A549 (cell line): ENCODE data around the gene ZNF541. TPM values are rescaled to one million over a fixed set of nuclear protein-coding genes. Genes with fewer than 3 reads are reported as not detected.

ENCODE experiments used
- ATAC-seq, 2 experiments: fragments of 200-7000 bp in 1 of 2; fragments of >200 bp in 1 of 2; cut with Nextera tagmentation in 1 of 2; cut with Tn5 transposase in 1 of 2; 3 replicates each; pipeline versions ENCODE4 v1.8.0 to v1.9.1; 2018 to 2020; ENCODE audit warnings: mild to moderate bottlenecking in 1 of 2, moderate library complexity in 1 of 2
- CTCF ChIA-PET: fragments of 300-600 bp; sonication (Branson Sonifier 250); formaldehyde crosslinking; extraction: SDS; loops from one replicate; lab custom pipeline; 2021; ENCODE audit warnings: antibody characterized with exemption, inconsistent platforms; lab: Yijun Ruan, JAX
- POLR2A ChIA-PET: fragments of 350-600 bp; formaldehyde crosslinking; extraction: SDS; loops from one replicate; lab custom pipeline; 2021; ENCODE audit warnings: antibody characterized with exemption, inconsistent platforms; lab: Yijun Ruan, JAX
- DNase-seq, 2 experiments: peaks; one replicate each; pipeline versions ENCODE4 v3.0.0 to v3.0.0-alpha.2; 2011 to 2016; ENCODE audit warnings: low read depth in 1 of 2, low spot score in 1 of 2
- FAIRE-seq: peaks from 2 replicates; lab custom pipeline; 2011; peaks lifted over from hg19 to GRCh38; lab: Jason Lieb, UNC
- H3K27ac ChIP-seq, 2 experiments: fragments of >200 bp; sonication (Bioruptor Twin); formaldehyde crosslinking; 3 replicates each; pipeline ENCODE4 v1.5.1; 2016 to 2017
- H3K4me1 ChIP-seq: fragments of >200 bp; sonication (Bioruptor Twin); formaldehyde crosslinking; 3 replicates; pipeline ENCODE4 v1.6.1; 2016
- H3K4me2 ChIP-seq: fragments of >200 bp; sonication (Bioruptor Twin); formaldehyde crosslinking; 3 replicates; pipeline ENCODE4 v1.6.1; 2016
- H3K4me3 ChIP-seq: fragments of >200 bp; sonication (Bioruptor Twin); formaldehyde crosslinking; 3 replicates; pipeline ENCODE4 v1.5.1; 2016
- H3K9me3 ChIP-seq: fragments of >200 bp; sonication (Bioruptor Twin); formaldehyde crosslinking; 3 replicates; pipeline ENCODE4 v1.6.1; 2016
- CBX8 ChIP-seq: fragments of 200-600 bp; sonication (generic); IDR thresholded peaks from 2 replicates; pipeline ENCODE4 v1.6.1; 2016
- CHD4 ChIP-seq: fragments of 200-600 bp; sonication (generic); IDR thresholded peaks from 2 replicates; pipeline ENCODE4 v1.6.1; 2016; ENCODE audit warnings: antibody characterized with exemption, mild to moderate bottlenecking, borderline replicate concordance
- CTCF ChIP-seq: fragments of >200 bp; sonication (Bioruptor Twin); formaldehyde crosslinking; IDR thresholded peaks from 3 replicates; pipeline ENCODE4 v1.5.1; 2016
- EHMT2 ChIP-seq: fragments of 200-600 bp; sonication (generic); IDR thresholded peaks from 2 replicates; pipeline ENCODE4 v1.6.1; 2016; ENCODE audit warnings: antibody characterized with exemption, low read depth, mild to moderate bottlenecking, moderate library complexity
- ESRRA ChIP-seq: fragments of 150-350 bp; IDR thresholded peaks from 2 replicates; pipeline ENCODE4 v1.6.1; 2014; ENCODE audit warnings: mild to moderate bottlenecking, low read length, borderline replicate concordance
- FOSL2 ChIP-seq, 2 experiments: fragments of 450-650 bp in 1 of 2; fragments of >200 bp in 1 of 2; sonication (Bioruptor Twin) in 1 of 2; formaldehyde crosslinking; IDR thresholded peaks; 2 replicates each; pipeline versions ENCODE4 v1.5.0 to v1.6.1; 2016 to 2020; ENCODE audit warnings: mild to moderate bottlenecking in 1 of 2, moderate library complexity in 1 of 2
- GATA3 ChIP-seq: IDR thresholded peaks from 2 replicates; pipeline ENCODE4 v1.6.1; 2012; ENCODE audit warnings: borderline replicate concordance
- HEYL ChIP-seq: fragments of 250-450 bp; sonication (Bioruptor Pico); IDR thresholded peaks from 2 replicates; pipeline ENCODE4 v1.8.0; 2021; ENCODE audit warnings: mild to moderate bottlenecking, moderate library complexity
- HOXB13 ChIP-seq: fragments of 250-450 bp; sonication (Bioruptor Pico); IDR thresholded peaks from 2 replicates; pipeline ENCODE4 v1.5.0; 2020; ENCODE audit warnings: low read depth, mild to moderate bottlenecking, moderate library complexity
- HOXB5 ChIP-seq: fragments of 250-450 bp; sonication (Bioruptor Pico); IDR thresholded peaks from 2 replicates; pipeline ENCODE4 v1.5.0; 2020; ENCODE audit warnings: mild to moderate bottlenecking, moderate library complexity
- KDM1A ChIP-seq: fragments of 200-600 bp; sonication (generic); IDR thresholded peaks from 2 replicates; pipeline ENCODE4 v1.6.1; 2016; ENCODE audit warnings: low read depth, mild to moderate bottlenecking
- MAZ ChIP-seq: fragments of 150-350 bp; IDR thresholded peaks from 2 replicates; pipeline ENCODE4 v1.6.1; 2014; ENCODE audit warnings: antibody characterized with exemption, low read depth, low read length, borderline replicate concordance
- NFE2L2 ChIP-seq: fragments of 150-350 bp; conservative IDR thresholded peaks from 2 replicates; pipeline ENCODE4 v1.6.1; 2014; ENCODE audit warnings: low read length
- NR3C1 ChIP-seq: fragments of >200 bp; sonication (Bioruptor Twin); formaldehyde crosslinking; IDR thresholded peaks from 3 replicates; pipeline ENCODE4 v1.6.1; 2017
- PBX3 ChIP-seq: IDR thresholded peaks from 2 replicates; pipeline ENCODE4 v1.6.1; 2012
- RFX5 ChIP-seq: fragments of 450-650 bp; IDR thresholded peaks from 2 replicates; pipeline ENCODE4 v1.7.1; 2014; ENCODE audit warnings: antibody characterized with exemption, mild to moderate bottlenecking, moderate library complexity
- SMC3 ChIP-seq: fragments of >200 bp; sonication (Bioruptor Twin); formaldehyde crosslinking; IDR thresholded peaks from 3 replicates; pipeline ENCODE4 v1.6.1; 2018; ENCODE audit warnings: inconsistent platforms
- ZC3H11A ChIP-seq: fragments of 450-650 bp; IDR thresholded peaks from 2 replicates; pipeline ENCODE4 v1.6.1; 2014; ENCODE audit warnings: antibody characterized with exemption, mild to moderate bottlenecking
- ZNF302 ChIP-seq: fragments of 250-450 bp; sonication (Bioruptor Pico); IDR thresholded peaks from 2 replicates; pipeline ENCODE4 v1.9.0; 2021; ENCODE audit warnings: inconsistent platforms, mild to moderate bottlenecking, moderate library complexity
- WGBS: methylation state at CpG from one replicate; pipeline ENCODE4 v1.1.6; 2017; ENCODE audit errors: missing lambda C conversion rate; 5-methylcytosine and 5-hydroxymethylcytosine counted together
- polyA plus RNA-seq, 4 experiments: library from polyadenylated mRNA; depleted of rRNA in 3 of 4; stranded (reverse); fragments of >200 nt; fragmentation: RNase III in 1 of 4; extraction: RNeasy Plus Mini Kit Qiagen cat#74134 plus additional on column Dnase treatment in 1 of 4; gene quantifications; 2 replicates in 3 of 4; 3 replicates in 1 of 4; pipeline ENCODE4 v1.2.3, GENCODE V29; 2011 to 2017
- TF ChIP-seq, protein P1 (sequence below): fragments of 200-600 bp; sonication (generic); IDR thresholded peaks from 2 replicates; pipeline ENCODE4 v1.6.1; 2016; ENCODE audit warnings: antibody characterized with exemption, mild to moderate bottlenecking, moderate library complexity
- TF ChIP-seq, protein P2 (sequence below): IDR thresholded peaks from 2 replicates; pipeline ENCODE4 v1.6.1; 2012; ENCODE audit warnings: low read depth, borderline replicate concordance
- TF ChIP-seq, protein P3 (sequence below): fragments of 250-450 bp; sonication (Bioruptor Pico); IDR thresholded peaks from 2 replicates; pipeline ENCODE4 v1.5.0; 2021; ENCODE audit warnings: mild to moderate bottlenecking, moderate library complexity, borderline replicate concordance
- TF ChIP-seq, protein P4 (sequence below): fragments of 450-650 bp; IDR thresholded peaks from 2 replicates; pipeline ENCODE4 v1.6.1; 2014; ENCODE audit warnings: antibody characterized with exemption
- TF ChIP-seq, protein P5 (sequence below): fragments of 150-350 bp; IDR thresholded peaks from 2 replicates; pipeline ENCODE4 v1.6.1; 2014; ENCODE audit warnings: low read depth, mild to moderate bottlenecking, low read length

Gene ZNF541
- polyA plus RNA-seq, 2 of the 4 experiments (the other 2 are of a cell fraction), result not detected

GRCh38 chr19:47564081-47564480, 8.9 kb downstream of the ZNF541 start (continued):
- TF ChIP-seq, protein P1, sequence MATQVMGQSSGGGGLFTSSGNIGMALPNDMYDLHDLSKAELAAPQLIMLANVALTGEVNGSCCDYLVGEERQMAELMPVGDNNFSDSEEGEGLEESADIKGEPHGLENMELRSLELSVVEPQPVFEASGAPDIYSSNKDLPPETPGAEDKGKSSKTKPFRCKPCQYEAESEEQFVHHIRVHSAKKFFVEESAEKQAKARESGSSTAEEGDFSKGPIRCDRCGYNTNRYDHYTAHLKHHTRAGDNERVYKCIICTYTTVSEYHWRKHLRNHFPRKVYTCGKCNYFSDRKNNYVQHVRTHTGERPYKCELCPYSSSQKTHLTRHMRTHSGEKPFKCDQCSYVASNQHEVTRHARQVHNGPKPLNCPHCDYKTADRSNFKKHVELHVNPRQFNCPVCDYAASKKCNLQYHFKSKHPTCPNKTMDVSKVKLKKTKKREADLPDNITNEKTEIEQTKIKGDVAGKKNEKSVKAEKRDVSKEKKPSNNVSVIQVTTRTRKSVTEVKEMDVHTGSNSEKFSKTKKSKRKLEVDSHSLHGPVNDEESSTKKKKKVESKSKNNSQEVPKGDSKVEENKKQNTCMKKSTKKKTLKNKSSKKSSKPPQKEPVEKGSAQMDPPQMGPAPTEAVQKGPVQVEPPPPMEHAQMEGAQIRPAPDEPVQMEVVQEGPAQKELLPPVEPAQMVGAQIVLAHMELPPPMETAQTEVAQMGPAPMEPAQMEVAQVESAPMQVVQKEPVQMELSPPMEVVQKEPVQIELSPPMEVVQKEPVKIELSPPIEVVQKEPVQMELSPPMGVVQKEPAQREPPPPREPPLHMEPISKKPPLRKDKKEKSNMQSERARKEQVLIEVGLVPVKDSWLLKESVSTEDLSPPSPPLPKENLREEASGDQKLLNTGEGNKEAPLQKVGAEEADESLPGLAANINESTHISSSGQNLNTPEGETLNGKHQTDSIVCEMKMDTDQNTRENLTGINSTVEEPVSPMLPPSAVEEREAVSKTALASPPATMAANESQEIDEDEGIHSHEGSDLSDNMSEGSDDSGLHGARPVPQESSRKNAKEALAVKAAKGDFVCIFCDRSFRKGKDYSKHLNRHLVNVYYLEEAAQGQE, result no peak
- TF ChIP-seq KDM1A, result no peak
- no peak for TF ChIP-seq ZC3H11A
- TF ChIP-seq CTCF, result no peak
- no peak for TF ChIP-seq HOXB5 (CRISPR knock-in tag)
- TF ChIP-seq EHMT2, result no peak

GRCh38 chr19:47561440-47562057, 11.4 kb downstream of the ZNF541 start:
- DNase-seq (peak in 1 of 2 experiments; percentile 66), ATAC-seq (peak; percentile 30 to 77; a peak in 3 of 6 replicates), FAIRE-seq (no peak)
- Histone ChIP-seq H3K27ac (no peak overlapping the region), H3K4me1 (peaks cover 9% of the 10 kb centered on the region; the same call in 2 of the 3 replicates), H3K9me3 (no peaks in the 10 kb centered on the region), H3K4me3 (no peak overlapping the region), H3K4me2 (peak overlapping the region; percentile 13)
- TF ChIP-seq, protein P2, sequence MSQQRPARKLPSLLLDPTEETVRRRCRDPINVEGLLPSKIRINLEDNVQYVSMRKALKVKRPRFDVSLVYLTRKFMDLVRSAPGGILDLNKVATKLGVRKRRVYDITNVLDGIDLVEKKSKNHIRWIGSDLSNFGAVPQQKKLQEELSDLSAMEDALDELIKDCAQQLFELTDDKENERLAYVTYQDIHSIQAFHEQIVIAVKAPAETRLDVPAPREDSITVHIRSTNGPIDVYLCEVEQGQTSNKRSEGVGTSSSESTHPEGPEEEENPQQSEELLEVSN, result no peak
- TF ChIP-seq CBX8 (no peak), NR3C1 (no peak), CHD4 (no peak), ZNF302 (CRISPR knock-in tag) (no peak), HOXB13 (CRISPR knock-in tag) (no peak), ESRRA (no peak), RFX5 (no peak), PBX3 (no peak), HEYL (CRISPR knock-in tag) (no peak), GATA3 (no peak), SMC3 (no peak), NFE2L2 (no peak), MAZ (no peak), FOSL2 (IDR thresholded peaks at IDR 0.05) (no peak), FOSL2 (CRISPR knock-in tag; IDR thresholded peaks at IDR 0.05) (no peak)
- TF ChIP-seq, protein P3, sequence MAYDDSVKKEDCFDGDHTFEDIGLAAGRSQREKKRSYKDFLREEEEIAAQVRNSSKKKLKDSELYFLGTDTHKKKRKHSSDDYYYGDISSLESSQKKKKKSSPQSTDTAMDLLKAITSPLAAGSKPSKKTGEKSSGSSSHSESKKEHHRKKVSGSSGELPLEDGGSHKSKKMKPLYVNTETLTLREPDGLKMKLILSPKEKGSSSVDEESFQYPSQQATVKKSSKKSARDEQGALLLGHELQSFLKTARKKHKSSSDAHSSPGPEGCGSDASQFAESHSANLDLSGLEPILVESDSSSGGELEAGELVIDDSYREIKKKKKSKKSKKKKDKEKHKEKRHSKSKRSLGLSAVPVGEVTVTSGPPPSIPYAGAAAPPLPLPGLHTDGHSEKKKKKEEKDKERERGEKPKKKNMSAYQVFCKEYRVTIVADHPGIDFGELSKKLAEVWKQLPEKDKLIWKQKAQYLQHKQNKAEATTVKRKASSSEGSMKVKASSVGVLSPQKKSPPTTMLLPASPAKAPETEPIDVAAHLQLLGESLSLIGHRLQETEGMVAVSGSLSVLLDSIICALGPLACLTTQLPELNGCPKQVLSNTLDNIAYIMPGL (CRISPR knock-in tag), result no peak
- TF ChIP-seq, protein P4, sequence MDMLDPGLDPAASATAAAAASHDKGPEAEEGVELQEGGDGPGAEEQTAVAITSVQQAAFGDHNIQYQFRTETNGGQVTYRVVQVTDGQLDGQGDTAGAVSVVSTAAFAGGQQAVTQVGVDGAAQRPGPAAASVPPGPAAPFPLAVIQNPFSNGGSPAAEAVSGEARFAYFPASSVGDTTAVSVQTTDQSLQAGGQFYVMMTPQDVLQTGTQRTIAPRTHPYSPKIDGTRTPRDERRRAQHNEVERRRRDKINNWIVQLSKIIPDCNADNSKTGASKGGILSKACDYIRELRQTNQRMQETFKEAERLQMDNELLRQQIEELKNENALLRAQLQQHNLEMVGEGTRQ, result no peak
- TF ChIP-seq, protein P5, sequence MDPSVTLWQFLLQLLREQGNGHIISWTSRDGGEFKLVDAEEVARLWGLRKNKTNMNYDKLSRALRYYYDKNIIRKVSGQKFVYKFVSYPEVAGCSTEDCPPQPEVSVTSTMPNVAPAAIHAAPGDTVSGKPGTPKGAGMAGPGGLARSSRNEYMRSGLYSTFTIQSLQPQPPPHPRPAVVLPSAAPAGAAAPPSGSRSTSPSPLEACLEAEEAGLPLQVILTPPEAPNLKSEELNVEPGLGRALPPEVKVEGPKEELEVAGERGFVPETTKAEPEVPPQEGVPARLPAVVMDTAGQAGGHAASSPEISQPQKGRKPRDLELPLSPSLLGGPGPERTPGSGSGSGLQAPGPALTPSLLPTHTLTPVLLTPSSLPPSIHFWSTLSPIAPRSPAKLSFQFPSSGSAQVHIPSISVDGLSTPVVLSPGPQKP, result no peak
- 86% methylated on average over 7 of the region's 7 CpGs for WGBS
- POLR2A ChIA-PET, result interaction anchor here (0.6 kb wide), 1 partner anchor 39 kb away, joined by 4 read pairs; no protein-coding TSS in a partner anchor
- CTCF ChIA-PET, result interaction anchor here (1.0 to 2.7 kb wide), 6 partner anchors 15 to 99 kb away, joined by 3 to 13 read pairs (median 4); partner anchors contain the start of gene NAPA
